Testis (tissue), 2 donors: ENCODE data around the gene PHEX.

ENCODE experiments used
- POLR2A ChIP-seq: fragments of 450-650 bp; IDR thresholded peaks from one replicate; pipeline ENCODE4 v1.6.1; 2017; ENCODE audit warnings: antibody characterized with exemption, mild to moderate bottlenecking, moderate library complexity
- TF ChIP-seq, protein P1 (sequence below), 3 experiments: fragments of 450-650 bp in 2 of 3; fragments of 200-600 bp in 1 of 3; sonication (generic) in 1 of 3; IDR thresholded peaks; one replicate each; pipeline ENCODE4 v1.5.1; 2016 to 2019; ENCODE audit warnings: antibody characterized with exemption in 3 of 3, mild to moderate bottlenecking in 2 of 3, moderate library complexity in 1 of 3

DNA sequence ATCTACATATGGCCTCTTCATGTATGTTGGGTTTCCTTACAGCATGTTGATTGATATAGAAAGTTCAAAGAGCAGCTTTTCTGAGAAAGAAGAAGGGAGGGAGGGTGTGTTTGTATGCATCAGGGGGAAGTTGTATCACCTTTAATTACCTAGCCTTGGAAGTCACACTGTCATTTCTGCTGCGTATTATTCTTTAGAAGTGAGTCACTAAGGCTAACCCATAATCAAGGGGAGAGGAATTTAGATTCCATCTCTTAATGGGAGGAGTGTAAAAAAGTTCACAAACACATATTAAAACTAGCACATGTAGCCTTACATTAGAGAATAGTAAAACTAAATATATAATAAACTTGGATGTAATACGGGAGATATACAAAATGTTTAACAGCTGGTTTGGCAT lies 154.0 kb downstream of the PHEX start:
- no peak for TF ChIP-seq POLR2A
- TF ChIP-seq, protein P1, sequence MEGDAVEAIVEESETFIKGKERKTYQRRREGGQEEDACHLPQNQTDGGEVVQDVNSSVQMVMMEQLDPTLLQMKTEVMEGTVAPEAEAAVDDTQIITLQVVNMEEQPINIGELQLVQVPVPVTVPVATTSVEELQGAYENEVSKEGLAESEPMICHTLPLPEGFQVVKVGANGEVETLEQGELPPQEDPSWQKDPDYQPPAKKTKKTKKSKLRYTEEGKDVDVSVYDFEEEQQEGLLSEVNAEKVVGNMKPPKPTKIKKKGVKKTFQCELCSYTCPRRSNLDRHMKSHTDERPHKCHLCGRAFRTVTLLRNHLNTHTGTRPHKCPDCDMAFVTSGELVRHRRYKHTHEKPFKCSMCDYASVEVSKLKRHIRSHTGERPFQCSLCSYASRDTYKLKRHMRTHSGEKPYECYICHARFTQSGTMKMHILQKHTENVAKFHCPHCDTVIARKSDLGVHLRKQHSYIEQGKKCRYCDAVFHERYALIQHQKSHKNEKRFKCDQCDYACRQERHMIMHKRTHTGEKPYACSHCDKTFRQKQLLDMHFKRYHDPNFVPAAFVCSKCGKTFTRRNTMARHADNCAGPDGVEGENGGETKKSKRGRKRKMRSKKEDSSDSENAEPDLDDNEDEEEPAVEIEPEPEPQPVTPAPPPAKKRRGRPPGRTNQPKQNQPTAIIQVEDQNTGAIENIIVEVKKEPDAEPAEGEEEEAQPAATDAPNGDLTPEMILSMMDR (IDR thresholded peaks at IDR 0.05) = no peak
